NCI-H2227 (cell line): ENCODE measurements around the gene TTLL7.

Source experiments
- DNase-seq: peaks from one replicate; lab custom pipeline; 2025; ENCODE audit not compliant: unreplicated experiment; lab: John Stamatoyannopoulos, UW

The TTLL7 gene

DNA sequence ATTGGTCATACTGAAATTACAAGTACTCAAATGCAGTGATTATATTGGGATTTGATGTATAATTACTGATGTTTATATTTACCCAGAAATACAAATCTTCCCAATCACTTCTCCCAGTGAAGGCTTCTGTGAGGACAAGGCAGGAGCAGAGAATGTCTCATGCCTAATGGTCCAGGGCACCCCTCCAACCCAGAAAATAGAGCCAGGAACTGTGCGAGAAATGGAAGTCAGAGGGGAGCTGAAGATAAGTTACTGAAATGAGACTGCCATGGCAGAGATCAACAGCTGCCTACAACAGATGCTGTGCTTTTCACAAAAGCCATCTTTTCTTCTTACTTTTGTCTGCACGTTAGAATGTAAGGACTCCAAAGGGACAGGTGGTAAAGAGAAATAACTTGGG is 171.2 kb downstream of the TTLL7 start:
- DNase-seq: no peak

GRCh38 chr1:83822208-83822607 is 176.7 kb downstream of the TTLL7 start:
- DNase-seq: no peak

DNA sequence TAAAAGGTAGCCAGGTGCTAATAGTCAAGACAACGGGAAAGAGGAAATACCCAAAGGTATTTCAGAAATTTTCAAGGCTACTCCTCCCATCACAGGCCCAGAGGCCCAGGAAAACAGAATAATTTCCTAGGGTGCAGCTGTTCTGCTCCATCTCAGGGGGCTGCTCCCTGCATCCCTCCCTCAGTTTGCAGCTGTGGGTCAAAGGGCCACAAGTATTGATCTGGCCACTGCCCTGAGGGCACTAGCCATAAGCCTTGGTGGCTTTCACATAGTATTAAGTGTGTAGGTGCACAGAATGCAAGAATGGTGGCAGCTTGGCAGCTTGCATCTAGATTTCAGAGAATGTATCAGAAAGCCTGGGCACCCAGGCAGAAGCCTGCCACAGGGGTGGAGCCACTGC is 179.5 kb downstream of the TTLL7 start:
- no peak for DNase-seq

DNA sequence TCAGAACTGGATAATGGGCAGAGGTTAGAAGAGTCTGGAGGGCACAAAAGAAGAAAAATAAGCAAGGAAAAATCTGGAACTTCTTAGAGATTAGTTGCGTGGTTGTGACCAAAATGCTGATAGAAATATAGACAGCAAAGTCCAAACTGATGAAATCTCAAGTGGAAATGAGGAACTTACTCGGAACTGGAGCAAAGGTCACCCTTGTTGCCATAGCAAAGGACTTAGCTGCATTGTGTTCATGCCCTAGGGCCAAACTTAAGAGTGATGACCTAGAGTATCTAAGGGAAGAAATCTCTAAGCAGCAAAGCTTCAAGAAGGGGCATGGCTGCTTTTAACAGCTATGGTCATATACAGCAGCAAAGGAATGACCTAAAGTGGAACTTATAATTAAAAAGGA is 180.0 kb downstream of the TTLL7 start:
- no peak for DNase-seq

GRCh38 chr1:83816836-83817235 is 182.1 kb downstream of the TTLL7 start:
- DNase-seq: no peak

DNA sequence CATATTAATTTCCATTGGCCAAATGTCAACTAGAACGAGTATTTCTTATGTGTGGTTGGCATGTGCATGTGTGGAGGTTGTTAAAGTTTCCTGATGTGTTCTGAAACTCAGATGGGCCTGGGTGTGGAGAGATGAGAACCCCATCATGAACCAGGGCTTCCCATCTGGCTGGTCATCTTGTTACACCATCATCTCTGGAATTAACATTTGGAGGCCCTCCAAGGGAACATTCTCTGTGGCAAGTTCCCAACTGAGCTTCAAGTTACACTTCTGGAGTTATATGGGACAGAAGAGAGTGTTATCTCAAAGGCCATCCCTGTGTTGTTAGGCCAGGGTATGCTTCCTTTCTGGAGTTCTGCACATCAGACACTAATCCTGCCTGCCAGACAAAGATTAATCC is 183.6 kb downstream of the TTLL7 start:
- no peak for DNase-seq
